ENCODE measurements around the gene RAPGEF1.
"Not testable (repeated sequence)": the region's sequence is repeated elsewhere in the genome, so short reads cannot be mapped to it uniquely, and the experiment has no call there.

RAPGEF1 gene

GRCh38 chr9:131690941-131691573 lies 48.8 kb downstream of the RAPGEF1 start:
- no peak for DNase-seq (ENCODE audit: low spot score)

GRCh38 chr9:131690462-131690861 lies 49.4 kb downstream of the RAPGEF1 start:
- DNase-seq (ENCODE audit: low spot score), result no peak

- DNase-seq (ENCODE audit: low spot score), result no peak
Measured at GRCh38 chr9:131688377-131688776, 51.5 kb downstream of the RAPGEF1 start.

- DNase-seq (ENCODE audit: low spot score), result no peak
Measured at GRCh38 chr9:131685753-131686706, 53.8 kb downstream of the RAPGEF1 start.

GRCh38 chr9:131683094-131683493 lies 56.8 kb downstream of the RAPGEF1 start:
- DNase-seq (ENCODE audit: low spot score), result not testable (repeated sequence)

- no peak for DNase-seq (ENCODE audit: low spot score)
Measured at GRCh38 chr9:131682261-131682660, 57.6 kb downstream of the RAPGEF1 start.

- DNase-seq (ENCODE audit: low spot score), result not testable (repeated sequence)
Measured at GRCh38 chr9:131681826-131682225, 58.0 kb downstream of the RAPGEF1 start.

GRCh38 chr9:131681108-131681507 lies 58.8 kb downstream of the RAPGEF1 start:
- not testable (repeated sequence) for DNase-seq (ENCODE audit: low spot score)

GRCh38 chr9:131679261-131680020 lies 60.4 kb downstream of the RAPGEF1 start:
- DNase-seq (ENCODE audit: low spot score), result no peak

- no peak for DNase-seq (ENCODE audit: low spot score)
Measured at GRCh38 chr9:131678499-131679111, 61.3 kb downstream of the RAPGEF1 start.

GRCh38 chr9:131677444-131678180 lies 62.3 kb downstream of the RAPGEF1 start:
- DNase-seq (ENCODE audit: low spot score), result peak; percentile 64

GRCh38 chr9:131677049-131677443 lies 62.8 kb downstream of the RAPGEF1 start:
- no peak for DNase-seq (ENCODE audit: low spot score)

GRCh38 chr9:131676431-131676972 lies 63.4 kb downstream of the RAPGEF1 start:
- no peak for DNase-seq (ENCODE audit: low spot score)

- DNase-seq (ENCODE audit: low spot score), result no peak
Measured at GRCh38 chr9:131675437-131676022, 64.3 kb downstream of the RAPGEF1 start.

GRCh38 chr9:131674425-131675421 lies 65.2 kb downstream of the RAPGEF1 start:
- no peak for DNase-seq (ENCODE audit: low spot score)

GRCh38 chr9:131673531-131673930 lies 66.3 kb downstream of the RAPGEF1 start:
- DNase-seq (ENCODE audit: low spot score), result no peak

GRCh38 chr9:131673068-131673467 lies 66.8 kb downstream of the RAPGEF1 start:
- no peak for DNase-seq (ENCODE audit: low spot score)

GRCh38 chr9:131672451-131672850 lies 67.4 kb downstream of the RAPGEF1 start:
- no peak for DNase-seq (ENCODE audit: low spot score)

GRCh38 chr9:131671133-131671520 lies 68.7 kb downstream of the RAPGEF1 start:
- DNase-seq (ENCODE audit: low spot score), result no peak

All from pons (tissue), 1 donor.